ENCODE data around the gene ACSL4. TPM values are rescaled to one million over a fixed set of nuclear protein-coding genes. Genes with fewer than 3 reads are reported as not detected.

Gene ACSL4
- 93.7 and 101 TPM in 2 replicates for polyA plus RNA-seq
- polyA minus RNA-seq: 210 and 219 TPM in 2 replicates

- TF ChIP-seq, protein P1, sequence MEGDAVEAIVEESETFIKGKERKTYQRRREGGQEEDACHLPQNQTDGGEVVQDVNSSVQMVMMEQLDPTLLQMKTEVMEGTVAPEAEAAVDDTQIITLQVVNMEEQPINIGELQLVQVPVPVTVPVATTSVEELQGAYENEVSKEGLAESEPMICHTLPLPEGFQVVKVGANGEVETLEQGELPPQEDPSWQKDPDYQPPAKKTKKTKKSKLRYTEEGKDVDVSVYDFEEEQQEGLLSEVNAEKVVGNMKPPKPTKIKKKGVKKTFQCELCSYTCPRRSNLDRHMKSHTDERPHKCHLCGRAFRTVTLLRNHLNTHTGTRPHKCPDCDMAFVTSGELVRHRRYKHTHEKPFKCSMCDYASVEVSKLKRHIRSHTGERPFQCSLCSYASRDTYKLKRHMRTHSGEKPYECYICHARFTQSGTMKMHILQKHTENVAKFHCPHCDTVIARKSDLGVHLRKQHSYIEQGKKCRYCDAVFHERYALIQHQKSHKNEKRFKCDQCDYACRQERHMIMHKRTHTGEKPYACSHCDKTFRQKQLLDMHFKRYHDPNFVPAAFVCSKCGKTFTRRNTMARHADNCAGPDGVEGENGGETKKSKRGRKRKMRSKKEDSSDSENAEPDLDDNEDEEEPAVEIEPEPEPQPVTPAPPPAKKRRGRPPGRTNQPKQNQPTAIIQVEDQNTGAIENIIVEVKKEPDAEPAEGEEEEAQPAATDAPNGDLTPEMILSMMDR (IDR thresholded peaks at IDR 0.05; ENCODE audit: poor library complexity, severe bottlenecking): no peak
- peak; percentile 73 for TF ChIP-seq POLR2AphosphoS5 (IDR thresholded peaks at IDR 0.05)
- TF ChIP-seq MXI1 (conservative IDR thresholded peaks at IDR 0.05; ENCODE audit: poor library complexity, severe bottlenecking): peak; percentile 46
- Histone ChIP-seq H3K9me2 (ENCODE audit: insufficient read depth, low read length) (no peaks in the 10 kb centered on the region), H3K9me3 (ENCODE audit: low read length) (no peaks in the 10 kb centered on the region), H3F3A (ENCODE audit: insufficient read depth, low read length, poor library complexity, severe bottlenecking) (no peaks in the 10 kb centered on the region), H3K9ac (ENCODE audit: low read length) (peak within 1 kb of the TSS; percentile 81), H3K4me3 (ENCODE audit: low read length) (peak within 1 kb of the TSS; percentile 86), H4K20me1 (ENCODE audit: insufficient read depth) (no peaks in the 10 kb centered on the region), H3K79me2 (replicated peaks; ENCODE audit: insufficient read depth, low read length) (peaks cover 21% of the 10 kb centered on the region), H3K27ac (ENCODE audit: low read length) (peak within 1 kb of the TSS; percentile 81), H3K27me3 (ENCODE audit: insufficient read depth, low read depth, low read length) (no peaks in the 10 kb centered on the region), H3K36me3 (ENCODE audit: insufficient read depth, low read length) (no peaks in the 10 kb centered on the region), H2AFZ (ENCODE audit: low read depth, low read length) (peak within 1 kb of the TSS; percentile 69), H3K4me2 (ENCODE audit: low read length) (peak within 1 kb of the TSS; percentile 48)
Measured at GRCh38 chrX:109732807-109733612, at the start of gene ACSL4. ACSL4 (minus strand) TSS chrX:109733257; CDS start chrX:109683363, 49,894 bp downstream.

DNA sequence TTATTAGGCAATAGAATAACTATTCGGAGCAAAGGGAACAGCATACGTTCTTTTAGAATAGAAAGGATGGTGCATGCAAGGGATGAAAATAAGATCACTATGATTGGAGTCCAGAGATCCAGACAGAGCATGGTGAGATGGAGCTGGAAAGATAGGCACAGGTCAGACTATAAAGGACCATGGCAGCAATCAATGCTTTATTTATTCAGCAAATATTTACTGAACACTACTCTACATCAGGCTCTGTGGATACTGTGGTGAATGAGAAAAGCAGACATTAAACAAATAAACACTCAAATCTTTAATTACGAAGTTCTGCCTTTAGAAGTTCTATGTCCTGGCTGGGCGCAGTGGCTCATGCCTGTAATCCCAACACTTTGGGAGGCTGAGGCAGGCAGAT lies 44.7 kb upstream of the ACSL4 start:
- Histone ChIP-seq H2AFZ (ENCODE audit: low read depth, low read length) (no peak overlapping the region), H3K4me2 (ENCODE audit: low read length) (no peak overlapping the region), H3F3A (ENCODE audit: insufficient read depth, low read length, poor library complexity, severe bottlenecking) (no peaks in the 10 kb centered on the region), H3K9ac (ENCODE audit: low read length) (no peak overlapping the region), H3K9me3 (ENCODE audit: low read length) (no peaks in the 10 kb centered on the region), H3K27ac (ENCODE audit: low read length) (no peak overlapping the region), H3K79me2 (replicated peaks; ENCODE audit: insufficient read depth, low read length) (no peaks in the 10 kb centered on the region), H4K20me1 (ENCODE audit: insufficient read depth) (no peaks in the 10 kb centered on the region), H3K36me3 (ENCODE audit: insufficient read depth, low read length) (no peaks in the 10 kb centered on the region), H3K27me3 (ENCODE audit: insufficient read depth, low read depth, low read length) (no peaks in the 10 kb centered on the region), H3K9me2 (ENCODE audit: insufficient read depth, low read length) (no peaks in the 10 kb centered on the region), H3K4me3 (ENCODE audit: low read length) (no peak overlapping the region)
- TF ChIP-seq EZH2 (IDR thresholded peaks at IDR 0.05; ENCODE audit: borderline replicate concordance, insufficient read depth, low read length, poor library complexity, severe bottlenecking) (no peak), POLR2AphosphoS5 (IDR thresholded peaks at IDR 0.05) (no peak), MXI1 (conservative IDR thresholded peaks at IDR 0.05; ENCODE audit: poor library complexity, severe bottlenecking) (no peak), SMC3 (conservative IDR thresholded peaks at IDR 0.05; ENCODE audit: poor library complexity) (no peak), EP300 (conservative IDR thresholded peaks at IDR 0.05; ENCODE audit: poor library complexity, severe bottlenecking) (no peak), RAD21 (conservative IDR thresholded peaks at IDR 0.05) (no peak), TAF1 (IDR thresholded peaks at IDR 0.05; ENCODE audit: low read depth) (no peak)
- TF ChIP-seq, protein P2, sequence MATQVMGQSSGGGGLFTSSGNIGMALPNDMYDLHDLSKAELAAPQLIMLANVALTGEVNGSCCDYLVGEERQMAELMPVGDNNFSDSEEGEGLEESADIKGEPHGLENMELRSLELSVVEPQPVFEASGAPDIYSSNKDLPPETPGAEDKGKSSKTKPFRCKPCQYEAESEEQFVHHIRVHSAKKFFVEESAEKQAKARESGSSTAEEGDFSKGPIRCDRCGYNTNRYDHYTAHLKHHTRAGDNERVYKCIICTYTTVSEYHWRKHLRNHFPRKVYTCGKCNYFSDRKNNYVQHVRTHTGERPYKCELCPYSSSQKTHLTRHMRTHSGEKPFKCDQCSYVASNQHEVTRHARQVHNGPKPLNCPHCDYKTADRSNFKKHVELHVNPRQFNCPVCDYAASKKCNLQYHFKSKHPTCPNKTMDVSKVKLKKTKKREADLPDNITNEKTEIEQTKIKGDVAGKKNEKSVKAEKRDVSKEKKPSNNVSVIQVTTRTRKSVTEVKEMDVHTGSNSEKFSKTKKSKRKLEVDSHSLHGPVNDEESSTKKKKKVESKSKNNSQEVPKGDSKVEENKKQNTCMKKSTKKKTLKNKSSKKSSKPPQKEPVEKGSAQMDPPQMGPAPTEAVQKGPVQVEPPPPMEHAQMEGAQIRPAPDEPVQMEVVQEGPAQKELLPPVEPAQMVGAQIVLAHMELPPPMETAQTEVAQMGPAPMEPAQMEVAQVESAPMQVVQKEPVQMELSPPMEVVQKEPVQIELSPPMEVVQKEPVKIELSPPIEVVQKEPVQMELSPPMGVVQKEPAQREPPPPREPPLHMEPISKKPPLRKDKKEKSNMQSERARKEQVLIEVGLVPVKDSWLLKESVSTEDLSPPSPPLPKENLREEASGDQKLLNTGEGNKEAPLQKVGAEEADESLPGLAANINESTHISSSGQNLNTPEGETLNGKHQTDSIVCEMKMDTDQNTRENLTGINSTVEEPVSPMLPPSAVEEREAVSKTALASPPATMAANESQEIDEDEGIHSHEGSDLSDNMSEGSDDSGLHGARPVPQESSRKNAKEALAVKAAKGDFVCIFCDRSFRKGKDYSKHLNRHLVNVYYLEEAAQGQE (IDR thresholded peaks at IDR 0.05; ENCODE audit: borderline replicate concordance): no peak
- TF ChIP-seq, protein P1 (IDR thresholded peaks at IDR 0.05; ENCODE audit: poor library complexity, severe bottlenecking): no peak
